Duodenal mucosa (tissue), 2 donors: Measurements from ENCODE around the gene ZFYVE28.

Experiments used
- H3K27ac ChIP-seq: one replicate; pipeline ENCODE4 v1.7.0; 2013; ENCODE audit warnings: low read depth, low read length
- H3K27me3 ChIP-seq, 2 donors: one replicate each; pipeline ENCODE4 v1.7.0; 2013; ENCODE audit warnings: low read length in 2 of 2, control low read depth in 1 of 2; ENCODE audit not compliant: insufficient read depth in 2 of 2, control insufficient read depth in 1 of 2
- H3K36me3 ChIP-seq, 2 donors: one replicate each; pipeline ENCODE4 v1.7.0; 2013; ENCODE audit warnings: low read length in 2 of 2, control low read depth in 1 of 2; ENCODE audit not compliant: insufficient read depth in 2 of 2, control insufficient read depth in 1 of 2
- H3K4me1 ChIP-seq, 2 donors: one replicate each; pipeline ENCODE4 v1.7.0; 2013; ENCODE audit warnings: low read length in 2 of 2, control low read depth in 1 of 2; ENCODE audit not compliant: insufficient read depth in 2 of 2, control insufficient read depth in 1 of 2
- H3K4me3 ChIP-seq, 2 donors: one replicate each; pipeline ENCODE4 v1.7.0; 2013; ENCODE audit warnings: low read length in 2 of 2, low read depth in 1 of 2
- H3K9ac ChIP-seq, 2 donors: one replicate each; pipeline ENCODE4 v1.7.0; 2013; ENCODE audit warnings: low read length in 2 of 2, low read depth in 1 of 2
- H3K9me3 ChIP-seq, 2 donors: one replicate each; pipeline ENCODE4 v1.7.0; 2013; ENCODE audit warnings: low read length in 2 of 2, control low read depth in 1 of 2; ENCODE audit not compliant: control insufficient read depth in 1 of 2

ZFYVE28 gene

DNA sequence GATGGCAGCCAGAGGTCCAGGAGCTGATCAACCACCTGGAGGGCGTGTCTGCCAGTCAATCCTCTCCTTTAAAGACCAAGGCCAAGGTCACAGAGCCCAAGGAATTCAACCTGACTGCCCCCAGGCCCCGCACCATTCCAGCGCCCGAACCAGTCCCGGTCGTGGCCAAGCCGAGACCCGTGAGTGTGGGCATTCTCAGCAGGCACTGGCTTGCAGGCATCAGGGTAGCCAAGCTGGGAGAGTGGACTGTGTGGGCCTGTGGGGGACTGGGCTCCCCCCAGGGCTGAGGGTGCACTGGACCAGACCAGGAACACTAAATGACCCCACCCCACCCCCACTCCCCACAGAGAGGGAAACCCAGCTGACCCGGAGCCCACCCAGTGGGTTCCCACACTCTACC, 26.7 kb upstream of the ZFYVE28 start:
- H3K36me3 ChIP-seq: no peaks in the 10 kb centered on the region

DNA sequence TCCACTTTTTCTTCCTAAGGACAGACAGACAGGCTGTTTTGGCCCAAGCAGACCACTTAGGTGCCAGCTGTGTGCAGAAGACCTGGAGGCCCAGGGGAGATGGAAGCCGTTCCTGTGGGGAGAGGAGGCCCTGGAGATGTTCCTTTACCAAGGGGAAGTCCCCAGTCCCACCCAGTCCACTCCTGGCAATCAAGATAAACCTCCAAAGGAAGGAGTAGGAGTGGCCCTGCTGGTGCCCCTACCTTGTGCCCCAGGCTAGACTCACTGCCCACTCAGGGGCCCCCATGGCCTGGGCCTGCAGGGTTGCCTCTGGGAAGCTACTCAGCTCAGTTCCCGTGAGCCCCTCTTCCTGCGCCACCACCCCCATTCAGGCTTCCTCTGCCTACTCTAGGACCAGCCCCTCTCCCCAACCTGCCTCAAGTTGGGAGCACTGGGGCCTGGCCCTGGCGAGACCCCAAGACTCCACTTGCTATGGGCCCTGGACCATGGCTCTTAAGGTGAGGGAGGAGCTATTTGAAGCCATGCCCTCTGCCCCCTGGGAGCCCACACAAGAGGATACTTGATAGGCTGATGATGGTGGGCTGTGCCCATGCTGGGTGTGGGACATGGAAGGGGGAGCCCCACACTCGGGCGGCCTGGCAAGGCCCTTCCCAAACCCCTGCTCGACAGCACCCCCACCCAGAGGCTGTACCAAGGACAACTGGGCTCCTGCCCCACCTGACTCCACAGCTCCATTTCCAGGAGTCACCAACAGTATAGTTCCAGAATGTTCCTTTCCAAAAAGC, 25.7 kb upstream of the ZFYVE28 start:
- Histone ChIP-seq H3K4me1 (peaks cover 0 to 5% of the 10 kb centered on the region in 2 donors), H3K9ac (no peak overlapping the region), H3K9me3 (no peaks in the 10 kb centered on the region), H3K27ac (no peak overlapping the region), H3K27me3 (no peaks in the 10 kb centered on the region), H3K4me3 (no peak overlapping the region), H3K36me3 (no peaks in the 10 kb centered on the region)

More for the DNA sequence above, 26.7 kb upstream of the ZFYVE28 start:
- Histone ChIP-seq H3K27ac (no peak overlapping the region), H3K4me1 (peaks cover 0 to 5% of the 10 kb centered on the region in 2 donors), H3K9me3 (no peaks in the 10 kb centered on the region), H3K27me3 (no peaks in the 10 kb centered on the region), H3K4me3 (no peak overlapping the region), H3K9ac (no peak overlapping the region)

DNA sequence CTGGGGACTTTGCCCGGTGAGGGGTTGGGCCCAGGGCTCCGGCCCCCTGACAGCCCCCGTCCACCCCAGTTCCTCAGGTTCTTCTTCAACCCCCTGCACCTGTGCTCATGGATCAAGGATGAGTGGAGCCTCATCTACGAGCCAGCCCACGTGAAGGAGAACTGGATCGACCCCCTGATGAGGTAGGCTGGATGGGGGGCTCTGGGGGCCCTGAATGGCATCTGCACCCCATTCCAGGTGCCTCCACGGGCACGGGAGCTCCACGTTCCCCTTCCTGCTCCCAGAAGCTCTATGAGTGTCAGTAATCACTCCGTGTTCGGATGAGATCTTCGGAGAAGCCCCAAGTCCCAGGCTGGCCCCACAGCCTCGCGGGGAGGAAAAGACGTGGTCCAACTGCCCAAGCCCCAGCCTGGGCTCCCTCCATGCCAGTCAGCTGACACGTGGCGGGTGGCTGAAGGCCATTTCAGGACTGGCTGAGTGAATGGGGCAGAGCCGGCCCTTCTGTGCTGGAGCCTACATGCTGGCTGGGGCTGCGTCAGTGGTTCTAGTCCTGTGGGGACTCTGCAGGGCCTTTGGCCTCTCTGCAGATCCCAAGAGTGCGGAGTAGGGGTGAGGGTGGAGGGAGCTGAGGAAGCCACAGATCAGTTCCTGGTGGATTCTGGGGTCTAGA, 24.8 kb upstream of the ZFYVE28 start:
- Histone ChIP-seq H3K4me3 (no peak overlapping the region), H3K9ac (no peak overlapping the region), H3K36me3 (no peaks in the 10 kb centered on the region), H3K27ac (no peak overlapping the region), H3K27me3 (no peaks in the 10 kb centered on the region), H3K4me1 (peaks cover 0 to 5% of the 10 kb centered on the region in 2 donors), H3K9me3 (no peaks in the 10 kb centered on the region)

DNA sequence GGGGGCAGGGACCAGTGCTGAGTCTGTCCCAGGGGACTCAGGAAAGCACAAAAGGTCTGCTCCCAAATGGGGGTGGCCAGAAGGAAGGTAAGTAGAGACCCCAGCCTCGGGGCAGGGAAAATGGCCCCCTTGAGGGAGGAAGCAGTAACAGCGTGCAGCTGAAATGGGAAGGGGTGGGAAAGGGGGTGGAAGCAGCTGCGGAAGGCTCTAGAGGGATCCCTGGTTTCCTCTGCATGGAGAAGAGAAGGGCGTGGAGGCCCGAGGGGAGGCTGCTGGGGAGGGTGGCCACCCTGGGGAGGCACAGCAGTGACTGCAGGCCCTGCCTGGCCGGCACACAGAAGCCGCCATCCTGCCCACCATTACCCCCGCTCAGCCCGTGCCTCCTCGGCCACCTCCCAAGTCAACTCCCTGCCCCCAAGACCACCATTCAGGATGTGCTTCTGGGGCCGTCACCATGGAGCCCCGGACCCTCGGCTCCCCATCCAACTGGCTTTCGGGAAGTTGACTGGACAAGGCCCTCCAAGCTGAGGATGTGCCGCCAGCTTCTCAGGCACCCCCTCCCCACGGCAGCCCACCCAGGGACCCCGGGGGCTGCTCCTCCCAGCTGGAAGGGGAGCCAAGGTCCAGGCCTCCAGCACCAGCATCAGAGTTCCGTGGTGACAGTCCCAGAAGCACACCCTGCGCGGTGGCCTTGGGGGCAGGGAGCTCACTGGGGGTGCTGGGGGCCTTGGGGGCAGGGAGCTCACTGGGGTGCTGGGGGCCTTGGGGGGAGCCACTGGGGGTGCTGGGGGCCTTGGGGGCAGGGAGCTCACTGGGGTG, 23.9 kb upstream of the ZFYVE28 start:
- H3K4me3 ChIP-seq: no peak overlapping the region
- no peak overlapping the region for H3K27ac ChIP-seq
- no peak overlapping the region for H3K9ac ChIP-seq
- no peaks in the 10 kb centered on the region for H3K9me3 ChIP-seq
- H3K27me3 ChIP-seq: no peaks in the 10 kb centered on the region
- H3K4me1 ChIP-seq: peaks cover 0 to 5% of the 10 kb centered on the region in 2 donors
- H3K36me3 ChIP-seq: no peaks in the 10 kb centered on the region

DNA sequence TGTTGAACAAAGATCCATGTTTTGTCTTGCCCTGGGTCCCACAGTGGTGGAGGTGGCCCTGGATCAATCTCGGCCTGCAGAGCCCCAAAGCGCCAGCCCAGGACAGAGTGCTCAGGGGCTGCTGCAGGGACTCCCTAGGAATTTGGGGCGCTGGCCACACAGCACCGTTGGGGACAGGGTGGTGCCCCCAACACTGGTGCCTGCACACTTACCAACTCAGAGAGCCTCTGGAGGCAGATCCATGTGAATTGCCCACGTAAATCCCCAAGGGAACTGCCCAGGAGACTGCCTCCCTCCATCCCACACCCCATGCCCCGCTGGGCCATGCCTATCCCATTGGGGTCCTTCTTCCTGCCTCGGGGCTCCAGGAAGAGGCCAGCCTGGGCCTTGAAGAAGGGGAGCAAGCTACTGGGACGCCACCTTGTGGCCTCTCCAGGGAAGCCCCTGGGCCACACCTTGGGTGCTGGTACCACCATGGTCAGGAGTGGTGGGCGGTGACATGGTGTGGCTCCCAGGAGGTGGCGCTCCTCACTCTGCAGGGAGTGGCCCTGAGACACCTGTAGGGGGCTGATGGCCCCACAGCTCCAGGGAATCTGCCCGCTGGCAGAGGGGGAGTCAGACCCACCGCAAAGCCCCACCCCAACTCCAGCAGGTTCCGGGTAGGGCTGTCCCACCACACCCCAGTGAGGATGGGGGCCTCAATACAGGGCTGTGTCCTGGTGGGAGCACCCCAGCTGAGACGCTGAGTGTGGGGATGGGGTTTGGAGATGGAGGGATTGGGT, 23.1 kb upstream of the ZFYVE28 start:
- H3K9me3 ChIP-seq: no peaks in the 10 kb centered on the region
- no peaks in the 10 kb centered on the region for H3K36me3 ChIP-seq
- H3K4me3 ChIP-seq: no peak overlapping the region
- no peak overlapping the region for H3K9ac ChIP-seq
- peaks cover 0 to 5% of the 10 kb centered on the region in 2 donors for H3K4me1 ChIP-seq
- H3K27ac ChIP-seq: no peak overlapping the region
- H3K27me3 ChIP-seq: no peaks in the 10 kb centered on the region

DNA sequence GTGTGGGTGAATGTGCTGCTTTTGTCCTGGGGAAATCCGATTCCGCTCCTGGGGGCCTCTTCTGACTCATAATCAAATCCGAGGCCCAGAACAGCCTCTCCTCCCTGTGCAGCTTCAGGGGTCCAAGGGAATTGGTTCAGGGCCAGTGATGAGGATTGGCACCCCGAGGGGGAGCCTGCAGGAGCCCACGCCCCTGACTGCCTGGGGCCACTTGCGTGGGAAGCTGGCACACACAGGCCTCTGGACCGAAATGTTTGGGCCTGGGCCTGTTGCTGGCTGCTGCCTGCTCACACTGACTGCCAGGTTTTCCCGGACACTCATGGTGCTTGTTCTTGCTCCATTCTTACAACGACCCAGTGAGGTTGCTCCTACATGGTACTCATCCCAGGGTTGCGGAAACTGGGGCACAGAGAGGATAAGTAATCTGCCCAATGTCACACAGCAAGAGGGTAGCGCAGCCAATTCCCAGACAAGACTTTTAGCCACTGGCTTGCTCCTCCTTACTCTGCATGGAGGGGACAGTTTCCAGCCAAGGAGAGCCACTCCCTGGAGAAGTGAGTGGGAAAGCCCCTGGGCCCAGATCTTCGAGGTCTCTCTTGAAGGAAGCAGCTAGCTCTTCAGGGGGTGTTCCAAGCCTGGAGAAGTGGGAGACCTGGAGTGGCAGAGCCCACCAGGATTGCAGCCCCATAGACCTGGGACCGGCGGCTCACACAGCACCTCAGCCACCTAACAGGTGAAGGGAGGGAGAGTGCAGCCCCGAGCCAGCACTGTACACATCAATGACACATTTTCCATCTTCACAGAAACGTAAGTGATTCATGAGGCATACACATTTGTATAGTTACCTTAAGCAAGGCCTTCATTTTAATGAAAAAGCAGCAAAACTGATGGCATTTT, 20.6 kb upstream of the ZFYVE28 start:
- peaks cover 0 to 5% of the 10 kb centered on the region in 2 donors for H3K27me3 ChIP-seq
- H3K27ac ChIP-seq: no peak overlapping the region
- H3K4me3 ChIP-seq: no peak overlapping the region

DNA sequence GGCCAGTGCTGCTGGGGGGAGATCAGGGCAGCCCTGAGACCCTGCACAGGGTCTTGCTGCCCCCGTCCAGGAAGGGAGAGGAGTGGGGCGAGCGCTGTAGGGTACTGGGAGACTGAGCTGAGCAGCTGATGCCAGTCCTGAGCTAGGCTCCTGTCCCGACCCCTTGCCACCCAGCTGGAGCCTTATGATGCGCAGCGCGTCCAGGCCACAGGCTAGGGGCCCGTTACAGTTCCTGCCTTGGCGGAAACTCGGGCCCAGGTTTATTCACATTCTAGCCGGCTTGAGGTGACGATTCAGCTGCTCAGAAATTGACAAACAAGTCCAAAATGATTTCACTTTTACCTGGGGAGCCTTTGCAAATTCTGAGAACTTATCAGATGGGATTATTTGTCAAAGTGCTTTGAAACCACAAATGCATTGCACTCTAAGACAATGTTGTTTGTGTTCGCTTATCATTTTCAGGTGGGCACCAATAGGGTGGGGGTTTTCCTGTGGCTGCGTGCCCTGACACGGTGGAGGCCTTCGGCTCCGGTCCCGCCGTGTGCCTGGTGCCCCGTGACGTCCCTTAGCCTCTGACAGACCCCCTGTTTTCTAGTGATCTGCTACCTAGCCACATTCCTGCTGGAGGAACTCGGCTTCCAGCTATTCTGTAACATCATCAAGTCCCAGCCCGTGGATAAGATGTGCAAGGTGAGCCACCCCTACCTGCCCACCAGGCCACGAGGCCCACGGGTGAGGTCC, 19.2 kb upstream of the ZFYVE28 start:
- H3K4me1 ChIP-seq: peaks cover 0 to 5% of the 10 kb centered on the region in 2 donors
- no peaks in the 10 kb centered on the region for H3K36me3 ChIP-seq
- no peak overlapping the region for H3K4me3 ChIP-seq
- no peaks in the 10 kb centered on the region for H3K9me3 ChIP-seq
- H3K9ac ChIP-seq: no peak overlapping the region
- peaks cover 0 to 5% of the 10 kb centered on the region in 2 donors for H3K27me3 ChIP-seq
- H3K27ac ChIP-seq: no peak overlapping the region

More for the DNA sequence above, 20.6 kb upstream of the ZFYVE28 start:
- Histone ChIP-seq H3K9ac (no peak overlapping the region), H3K4me1 (peaks cover 0 to 5% of the 10 kb centered on the region in 2 donors), H3K36me3 (no peaks in the 10 kb centered on the region), H3K9me3 (no peaks in the 10 kb centered on the region)

DNA sequence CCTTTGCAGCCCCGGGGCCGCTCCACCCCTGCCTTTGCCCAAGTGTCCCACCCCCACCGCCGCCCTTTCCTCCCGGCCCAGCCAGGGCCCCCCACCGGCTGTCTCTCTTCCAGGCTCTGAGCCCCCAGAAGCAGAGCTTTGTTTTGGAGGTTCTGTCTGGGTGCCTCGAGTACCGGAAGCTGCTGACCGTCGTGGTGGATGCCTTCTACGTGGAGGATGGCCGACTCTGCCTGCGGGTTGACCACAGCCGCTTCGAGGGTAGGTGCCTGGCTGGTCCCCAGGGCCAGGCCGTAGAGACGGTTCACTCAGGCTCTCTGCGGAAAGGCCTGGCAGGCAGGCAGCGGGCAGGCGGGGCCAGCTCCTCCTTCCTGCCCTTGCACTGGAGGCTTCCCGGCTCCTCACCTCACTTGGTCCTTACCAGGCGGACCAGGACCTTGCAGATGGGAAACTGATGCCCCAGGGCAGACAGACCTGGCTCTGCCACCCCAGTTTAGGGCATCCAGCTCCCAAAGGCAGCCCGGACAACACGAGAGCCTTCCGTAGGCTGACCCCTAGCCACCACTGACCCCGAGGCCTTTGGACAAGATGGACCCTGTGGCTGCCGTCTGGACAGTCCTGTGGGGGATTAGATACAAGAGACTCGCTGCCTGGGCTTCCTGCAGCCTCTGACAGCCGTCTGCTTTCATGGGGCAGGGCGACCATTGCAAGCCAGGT, 18.5 kb upstream of the ZFYVE28 start:
- no peaks in the 10 kb centered on the region for H3K36me3 ChIP-seq
- H3K27ac ChIP-seq: no peak overlapping the region
- peaks cover 0 to 5% of the 10 kb centered on the region in 2 donors for H3K4me1 ChIP-seq
- H3K4me3 ChIP-seq: no peak overlapping the region
- H3K27me3 ChIP-seq: peaks cover 0 to 5% of the 10 kb centered on the region in 2 donors
- peaks cover 0 to 1% of the 10 kb centered on the region in 2 donors for H3K9me3 ChIP-seq
- H3K9ac ChIP-seq: no peak overlapping the region
